GM12878 (cell line): Measurements from ENCODE around the gene DLEC1. TPM values are rescaled to one million over a fixed set of nuclear protein-coding genes. Genes with fewer than 3 reads are reported as not detected.

Experiments used
- ATAC-seq: fragments of 200-7000 bp; cut with Tn5 transposase; 3 replicates; pipeline ENCODE4 v1.9.1; 2020; ENCODE audit warnings: mild to moderate bottlenecking, moderate library complexity
- BruUV-seq: library from RNA; stranded (reverse); fragments of 400-500 nt; replicated peaks from 2 replicates; lab custom pipeline; 2021; lab: Mats Ljungman, UMichigan
- CTCF ChIA-PET: fragments of 300-600 bp; sonication (Branson Sonifier 250); formaldehyde crosslinking; extraction: SDS; loops from one replicate; lab custom pipeline; 2021; ENCODE audit warnings: inconsistent platforms; lab: Yijun Ruan, JAX
- POLR2A ChIA-PET: fragments of 350-600 bp; formaldehyde crosslinking; extraction: SDS; loops from one replicate; lab custom pipeline; 2021; ENCODE audit warnings: inconsistent platforms; lab: Charles Lee
- RAD21 ChIA-PET: fragments of 300-600 bp; sonication (Branson Sonifier 250); formaldehyde crosslinking; loops from one replicate; lab custom pipeline; 2023; ENCODE audit warnings: antibody characterized with exemption; ENCODE audit not compliant: unreplicated experiment; lab: Charles Lee
- SMC1A ChIA-PET: fragments of 300-600 bp; sonication (Branson Sonifier 250); formaldehyde crosslinking; loops from one replicate; lab custom pipeline; 2023; ENCODE audit not compliant: unreplicated experiment, uncharacterized antibody; lab: Charles Lee
- DNase-seq: peaks from one replicate; pipeline ENCODE4 v3.0.0-alpha.2; 2011; ENCODE audit warnings: low read depth, low spot score
- FAIRE-seq: peaks from 3 replicates; lab custom pipeline; 2011; peaks lifted over from hg19 to GRCh38; lab: Jason Lieb, UNC
- H2AFZ ChIP-seq: 2 replicates; pipeline ENCODE4 v1.6.0; 2011; ENCODE audit warnings: low read depth, low read length, control low read depth; ENCODE audit not compliant: control insufficient read depth
- H3K27ac ChIP-seq: 2 replicates; pipeline ENCODE4 v1.5.1; 2011; ENCODE audit warnings: control low read depth; ENCODE audit not compliant: control insufficient read depth, insufficient read depth
- H3K27me3 ChIP-seq, 2 experiments: replicated peaks in 1 of 2; 2 replicates each; pipeline versions ENCODE4 v1.6.0 to v1.6.1; 2011; ENCODE audit warnings: low read length in 1 of 2; ENCODE audit not compliant: control insufficient read depth in 2 of 2, insufficient read depth in 2 of 2
- H3K36me3 ChIP-seq, 2 experiments: 2 replicates each; pipeline ENCODE4 v1.5.1; 2011; ENCODE audit warnings: low read length in 1 of 2; ENCODE audit not compliant: control insufficient read depth in 2 of 2, insufficient read depth in 2 of 2
- H3K4me1 ChIP-seq: 2 replicates; pipeline ENCODE4 v1.6.1; 2011; ENCODE audit warnings: mild to moderate bottlenecking, low read length, moderate library complexity, mixed read lengths; ENCODE audit not compliant: control insufficient read depth, insufficient read depth
- H3K4me2 ChIP-seq: 2 replicates; pipeline ENCODE4 v1.6.0; 2011; ENCODE audit warnings: control low read depth; ENCODE audit not compliant: control insufficient read depth, insufficient read depth
- H3K4me3 ChIP-seq: fragments of 200-600 bp; sonication (generic); 2 replicates; pipeline ENCODE4 v1.5.1; 2016
- H3K79me2 ChIP-seq: 2 replicates; pipeline ENCODE4 v1.6.0; 2011; ENCODE audit warnings: low read length; ENCODE audit not compliant: control insufficient read depth, insufficient read depth
- H3K9ac ChIP-seq: 2 replicates; pipeline ENCODE4 v1.8.0; 2011; ENCODE audit warnings: low read length, control low read depth, mixed read lengths; ENCODE audit not compliant: control insufficient read depth, insufficient read depth
- H3K9me3 ChIP-seq: replicated peaks from 3 replicates; pipeline ENCODE4 v1.5.1; 2011; ENCODE audit warnings: mild to moderate bottlenecking, low read length; ENCODE audit not compliant: control insufficient read depth, insufficient read depth
- H4K20me1 ChIP-seq: 2 replicates; pipeline ENCODE4 v1.6.0; 2011; ENCODE audit not compliant: control insufficient read depth, insufficient read depth
- CHD2 ChIP-seq: IDR thresholded peaks from 2 replicates; pipeline ENCODE4 v1.6.1; 2011; ENCODE audit warnings: low read depth, low read length, improper control_type of control experiment, borderline replicate concordance
- JUND ChIP-seq: IDR thresholded peaks from 2 replicates; pipeline ENCODE4 v1.6.1; 2012; ENCODE audit warnings: low read depth, mild to moderate bottlenecking, low read length, improper control_type of control experiment, moderate library complexity
- NBN ChIP-seq: fragments of 450-650 bp; IDR thresholded peaks from 2 replicates; pipeline ENCODE4 v1.6.1; 2016
- NFXL1 ChIP-seq: fragments of 450-650 bp; IDR thresholded peaks from 2 replicates; pipeline ENCODE4 v1.6.1; 2017; ENCODE audit warnings: antibody characterized with exemption, mild to moderate bottlenecking, borderline replicate concordance
- SMAD1 ChIP-seq: fragments of 450-650 bp; IDR thresholded peaks from 2 replicates; pipeline ENCODE4 v1.6.1; 2018; ENCODE audit warnings: mild to moderate bottlenecking, low read depth; ENCODE audit not compliant: partially characterized antibody
- SPI1 ChIP-seq: IDR thresholded peaks from 2 replicates; pipeline ENCODE4 v1.6.1; 2011; ENCODE audit warnings: low read depth, mild to moderate bottlenecking, low read length, moderate library complexity, borderline replicate concordance; ENCODE audit not compliant: insufficient read depth
- WGBS: methylation state at CpG from one replicate; pipeline ENCODE4 v1.1.6; 2016; ENCODE audit warnings: low lambda C conversion rate; ENCODE audit not compliant: insufficient replicate concordance, insufficient coverage; ENCODE audit errors: missing lambda C conversion rate; 5-methylcytosine and 5-hydroxymethylcytosine counted together
- in situ Hi-C: fragments of 300-500 bp; cut with MboI; formaldehyde crosslinking; loops from 9 replicates; pipeline ENCODE4 v1.14.3; 2018; ENCODE audit warnings: mixed read lengths
- intact Hi-C: fragments of 100-400 bp; cut with micrococcal nuclease; formaldehyde crosslinking; loops from one replicate; pipeline ENCODE4 v1.14.2; 2022; ENCODE audit not compliant: unreplicated experiment
- polyA plus RNA-seq, 11 experiments: library from polyadenylated mRNA; depleted of rRNA in 4 of 11; unstranded in 6 of 11; stranded (reverse) in 5 of 11; fragments of >200 nt; fragmentation: Nextera tagmentation in 4 of 11; fragmentation: Illumina TruSeq in 1 of 11; extraction: Ambion mirVana in 4 of 11; extraction: Trizol in 1 of 11; gene quantifications; 1 replicate in 1 of 11; 2 replicates in 10 of 11; pipeline versions ENCODE4 v1.2.1 to v1.2.3, GENCODE V29; 2011 to 2016; ENCODE audit warnings: inconsistent platforms in 2 of 11, missing spikeins in 2 of 11, low read depth in 1 of 11
- total RNA-seq, 4 experiments: library from RNA; depleted of rRNA in 3 of 4; stranded (reverse); fragments of >200 nt in 3 of 4; fragmentation: Illumina TruSeq in 1 of 4; extraction: Trizol in 1 of 4; gene quantifications; 2 replicates each; pipeline versions ENCODE4 v1.2.1 to v1.2.3, GENCODE V29; 2013 to 2021
- TF ChIP-seq, protein P1 (sequence below): IDR thresholded peaks from 2 replicates; pipeline ENCODE4 v1.6.1; 2012; ENCODE audit warnings: low read depth, low read length, improper control_type of control experiment
- TF ChIP-seq, protein P2 (sequence below): IDR thresholded peaks from 2 replicates; pipeline ENCODE4 v1.6.1; 2011; ENCODE audit warnings: mild to moderate bottlenecking, low read depth, low read length, moderate library complexity; ENCODE audit not compliant: insufficient replicate concordance

DLEC1 gene
- total and polyA plus RNA-seq, 10 of the 15 experiments (the other 5 are each of a cell fraction or from before 2014, with no cell fraction given) = 0.03 to 0.29 (median 0.07) TPM; not detected in 3

DNA sequence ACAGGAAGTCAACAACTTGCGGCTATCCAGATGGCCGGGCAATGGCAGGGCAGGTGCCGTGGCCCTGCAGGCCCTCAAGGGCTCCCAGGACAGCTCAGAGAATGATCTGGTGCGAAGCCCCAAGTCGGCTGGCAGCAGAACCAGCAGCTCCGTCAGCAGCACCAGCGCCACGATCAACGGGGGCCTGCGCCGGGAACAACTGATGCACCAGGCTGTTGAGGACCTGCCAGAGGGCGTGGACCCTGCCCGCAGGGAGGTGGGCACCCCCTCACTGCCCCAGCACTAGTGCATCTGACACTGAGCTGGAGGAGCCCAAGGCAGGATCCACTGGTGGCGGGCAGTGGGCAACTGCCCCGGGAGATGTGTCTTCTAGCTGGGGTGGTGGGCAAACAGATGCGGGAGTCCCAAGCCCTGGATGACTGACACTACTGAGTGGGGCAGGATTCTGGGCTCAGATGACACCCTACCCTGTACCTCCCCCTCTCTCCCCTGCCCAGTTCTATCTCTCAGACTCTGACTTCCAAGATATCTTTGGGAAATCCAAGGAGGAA lies 32.5 kb upstream of the DLEC1 start:
- whole genome bisulfite sequencing = 84% methylated on average over 16 of the region's 16 CpGs
- H3K9ac ChIP-seq = no peak overlapping the region
- no peaks in the 10 kb centered on the region; the same call in 1 of the 2 replicates for H3K4me1 ChIP-seq
- RAD21 ChIA-PET = no interaction called here
- POLR2A ChIA-PET = no interaction called here
- no peaks in the 10 kb centered on the region for H3K79me2 ChIP-seq
- H3K27me3 ChIP-seq = no peaks in the 10 kb centered on the region
- H3K9me3 ChIP-seq = no peaks in the 10 kb centered on the region
- SMC1A ChIA-PET = no interaction called here
- intact Hi-C loops = no loop called here
- no peak for DNase-seq
- no peak overlapping the region for H3K4me3 ChIP-seq
- H2AFZ ChIP-seq = no peak overlapping the region
- no peaks in the 10 kb centered on the region for H4K20me1 ChIP-seq
- CTCF ChIA-PET = interaction anchor here (1.1 kb wide), 1 partner anchor 341 kb away, joined by 3 read pairs; no protein-coding TSS in a partner anchor
- no peak for ATAC-seq
- no peak for FAIRE-seq
- no peak overlapping the region for H3K4me2 ChIP-seq
- BruUV-seq = no TSS peak
- TF ChIP-seq CHD2 (no peak), SPI1 (no peak), JUND (no peak), NBN (no peak), SMAD1 (no peak), NFXL1 (no peak)
- TF ChIP-seq, protein P1, sequence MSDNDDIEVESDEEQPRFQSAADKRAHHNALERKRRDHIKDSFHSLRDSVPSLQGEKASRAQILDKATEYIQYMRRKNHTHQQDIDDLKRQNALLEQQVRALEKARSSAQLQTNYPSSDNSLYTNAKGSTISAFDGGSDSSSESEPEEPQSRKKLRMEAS = no peak
- TF ChIP-seq, protein P2, sequence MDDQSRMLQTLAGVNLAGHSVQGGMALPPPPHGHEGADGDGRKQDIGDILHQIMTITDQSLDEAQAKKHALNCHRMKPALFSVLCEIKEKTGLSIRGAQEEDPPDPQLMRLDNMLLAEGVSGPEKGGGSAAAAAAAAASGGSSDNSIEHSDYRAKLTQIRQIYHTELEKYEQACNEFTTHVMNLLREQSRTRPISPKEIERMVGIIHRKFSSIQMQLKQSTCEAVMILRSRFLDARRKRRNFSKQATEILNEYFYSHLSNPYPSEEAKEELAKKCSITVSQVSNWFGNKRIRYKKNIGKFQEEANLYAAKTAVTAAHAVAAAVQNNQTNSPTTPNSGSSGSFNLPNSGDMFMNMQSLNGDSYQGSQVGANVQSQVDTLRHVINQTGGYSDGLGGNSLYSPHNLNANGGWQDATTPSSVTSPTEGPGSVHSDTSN = no peak
- in situ Hi-C loops = no loop called here
- no peak overlapping the region for H3K27ac ChIP-seq
- H3K36me3 ChIP-seq = no peaks in the 10 kb centered on the region; a peak in 2 of 4 replicates
